Ascending aorta (tissue), 2 donors: Measurements from ENCODE around the gene PRKAR1A. TPM values are rescaled to one million over a fixed set of nuclear protein-coding genes. Genes with fewer than 3 reads are reported as not detected.
A peak's percentile ranks its signal among the peaks of the same experiment; 100 is the strongest.
"Not testable (repeated sequence)": the region's sequence is repeated elsewhere in the genome, so short reads cannot be mapped to it uniquely, and the experiment has no call there.

Experiments
- DNase-seq, 2 donors: peaks; one replicate each; pipeline ENCODE4 v3.0.0-alpha.2; 2019; ENCODE audit warnings: low spot score in 2 of 2
- H3K27ac ChIP-seq, 2 donors: fragments of 200-600 bp; sonication (generic); one replicate each; pipeline ENCODE4 v1.5.1; 2016 to 2017; ENCODE audit warnings: mild to moderate bottlenecking in 1 of 2
- H3K27me3 ChIP-seq: fragments of 200-600 bp; sonication (generic); one replicate; pipeline ENCODE4 v1.5.1; 2017
- H3K36me3 ChIP-seq, 2 donors: fragments of 200-600 bp; sonication (generic); one replicate each; pipeline ENCODE4 v1.5.1; 2016
- H3K4me1 ChIP-seq, 2 donors: fragments of 200-600 bp; sonication (generic); one replicate each; pipeline ENCODE4 v1.5.1; 2016 to 2017; ENCODE audit warnings: mild to moderate bottlenecking in 1 of 2
- H3K4me3 ChIP-seq, 2 donors: fragments of 200-600 bp; sonication (generic); one replicate each; pipeline ENCODE4 v1.5.1; 2016 to 2017; ENCODE audit warnings: mild to moderate bottlenecking in 1 of 2
- H3K9me3 ChIP-seq, 2 donors: fragments of 200-600 bp; sonication (generic); one replicate each; pipeline ENCODE4 v1.5.1; 2016
- CTCF ChIP-seq, 3 experiments: fragments of 200-600 bp in 2 of 3; fragments of 450-650 bp in 1 of 3; sonication (generic) in 2 of 3; IDR thresholded peaks; one replicate each; pipeline ENCODE4 v1.5.1; 2016 to 2019; ENCODE audit warnings: antibody characterized with exemption in 3 of 3, mild to moderate bottlenecking in 1 of 3, moderate library complexity in 1 of 3
- intact Hi-C: fragments of 100-400 bp; cut with DNase I; formaldehyde crosslinking; loops from one replicate; pipeline ENCODE4 v1.15.1; 2023
- total RNA-seq: library from RNA; depleted of rRNA; stranded (reverse); fragments of >200 nt; gene quantifications from one replicate; pipeline ENCODE4 v1.1.0, GENCODE V29; 2016

PRKAR1A gene
- total RNA-seq, 1 donor from 2014 or later = 233 TPM

- no peak for TF ChIP-seq CTCF (IDR thresholded peaks at IDR 0.05)
- intact Hi-C loops = loop anchor here (2.0 to 5.0 kb wide), 5 partner anchors 56 to 796 kb away; partner anchors contain the start of genes NOL11 and WIPI1
- H3K27ac ChIP-seq = peak overlapping the region; percentile 96
- DNase-seq = peak in 1 of 2 donors; percentile 71
- no peaks in the 10 kb centered on the region for H3K9me3 ChIP-seq
- peaks cover 0 to 25% of the 10 kb centered on the region in 2 donors for H3K4me1 ChIP-seq
- H3K27me3 ChIP-seq = no peaks in the 10 kb centered on the region
- H3K36me3 ChIP-seq = peaks cover 7 to 17% of the 10 kb centered on the region in 2 donors
- peak overlapping the region; percentile 88 to 100 for H3K4me3 ChIP-seq
Measured at GRCh38 chr17:68512960-68513474, 787 bp downstream of the PRKAR1A start.

- peaks cover 0 to 25% of the 10 kb centered on the region in 2 donors for H3K4me1 ChIP-seq
- no peak for DNase-seq
- intact Hi-C loops = loop anchor here (2.0 to 5.0 kb wide), 6 partner anchors 57 to 797 kb away; partner anchors contain the start of genes AMZ2, NOL11 and WIPI1
- H3K9me3 ChIP-seq = no peaks in the 10 kb centered on the region
- peak overlapping the region; percentile 96 for H3K27ac ChIP-seq
- no peaks in the 10 kb centered on the region for H3K27me3 ChIP-seq
- peaks cover 9 to 26% of the 10 kb centered on the region in 2 donors for H3K36me3 ChIP-seq
- peak overlapping the region; percentile 88 to 100 for H3K4me3 ChIP-seq
- no peak for TF ChIP-seq CTCF (IDR thresholded peaks at IDR 0.05)
Measured at GRCh38 chr17:68513932-68514331, 1.7 kb downstream of the PRKAR1A start.

DNA sequence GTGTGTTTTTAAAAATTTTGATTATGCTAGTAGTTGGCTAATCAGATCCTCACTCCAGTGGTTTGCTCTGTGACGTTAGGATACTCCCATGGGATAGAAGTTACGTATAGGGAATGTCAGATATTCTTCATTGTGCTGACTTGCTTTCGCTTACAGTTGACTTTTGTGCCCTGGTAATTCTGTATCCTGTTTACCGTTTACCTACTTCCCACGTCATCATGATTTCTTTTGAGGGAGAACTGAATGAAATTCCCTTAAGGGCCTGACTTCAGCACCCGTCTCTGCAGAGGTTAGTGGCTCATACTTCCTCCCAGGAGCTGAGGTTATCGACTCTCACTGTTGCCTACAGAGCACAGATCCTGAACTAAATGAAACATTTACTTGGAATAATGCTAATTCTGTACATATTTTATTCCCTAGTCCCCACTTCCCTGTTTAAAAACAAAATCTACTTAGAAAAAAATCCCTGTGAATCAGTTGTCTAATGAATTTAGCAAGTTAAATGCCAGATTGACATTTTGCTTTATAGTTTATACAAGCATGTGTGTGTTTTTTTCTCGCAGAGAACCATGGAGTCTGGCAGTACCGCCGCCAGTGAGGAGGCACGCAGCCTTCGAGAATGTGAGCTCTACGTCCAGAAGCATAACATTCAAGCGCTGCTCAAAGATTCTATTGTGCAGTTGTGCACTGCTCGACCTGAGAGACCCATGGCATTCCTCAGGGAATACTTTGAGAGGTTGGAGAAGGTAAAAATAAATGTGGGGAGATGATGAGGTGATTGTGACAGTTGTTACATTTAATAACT, 2.8 kb downstream of the PRKAR1A start:
- TF ChIP-seq CTCF (IDR thresholded peaks at IDR 0.05) = no peak
- no peaks in the 10 kb centered on the region for H3K9me3 ChIP-seq
- no peak for DNase-seq
- intact Hi-C loops = loop anchor here (2.0 to 5.0 kb wide), 5 partner anchors 138 to 798 kb away; partner anchors contain the start of genes AMZ2 and NOL11
- H3K4me3 ChIP-seq = peak overlapping the region; percentile 88 to 100
- peaks cover 9 to 33% of the 10 kb centered on the region in 2 donors for H3K36me3 ChIP-seq
- H3K4me1 ChIP-seq = peaks cover 0 to 27% of the 10 kb centered on the region in 2 donors
- peak overlapping the region in 1 of 2 donors; percentile 59 for H3K27ac ChIP-seq
- no peaks in the 10 kb centered on the region for H3K27me3 ChIP-seq

DNA sequence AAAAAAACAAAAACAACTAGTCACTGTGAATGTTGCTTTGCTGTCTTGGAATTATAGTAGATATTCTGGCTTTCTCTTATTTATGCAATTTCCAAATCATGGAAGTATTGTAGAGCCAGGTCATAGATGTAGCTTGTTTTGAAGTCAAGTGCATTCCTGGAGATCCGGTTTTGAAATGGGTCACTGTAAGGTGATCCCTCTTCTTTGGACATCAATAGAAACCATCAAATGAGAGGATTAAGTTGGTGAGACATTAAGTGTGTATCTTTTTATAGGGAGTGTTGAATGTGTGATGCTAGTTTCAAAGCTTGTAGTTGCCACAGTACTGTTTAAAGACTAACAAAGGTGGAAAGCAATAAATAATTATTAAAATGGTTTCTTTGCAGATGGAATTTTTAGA, 4.5 kb downstream of the PRKAR1A start:
- Histone ChIP-seq H3K9me3 (no peaks in the 10 kb centered on the region), H3K4me1 (peaks cover 0 to 25% of the 10 kb centered on the region in 2 donors), H3K36me3 (peaks cover 9 to 35% of the 10 kb centered on the region in 2 donors), H3K4me3 (no peak overlapping the region), H3K27ac (no peak overlapping the region), H3K27me3 (no peaks in the 10 kb centered on the region)
- intact Hi-C loops = no loop called here
- no peak for DNase-seq
- TF ChIP-seq CTCF (IDR thresholded peaks at IDR 0.05) = no peak

- H3K27me3 ChIP-seq, H3K9me3 ChIP-seq, H3K27ac ChIP-seq, DNase-seq, H3K4me3 ChIP-seq, intact Hi-C loops: not testable (repeated sequence)
- Histone ChIP-seq H3K36me3 (peaks cover 10 to 36% of the 10 kb centered on the region in 2 donors), H3K4me1 (peaks cover 0 to 25% of the 10 kb centered on the region in 2 donors)
Measured at GRCh38 chr17:68517605-68518004, 5.4 kb downstream of the PRKAR1A start.
